SIG-M5 treated with dmso at 0.1 percent for 504 hours (cell line): ENCODE results near the gene NELL2.
"Not testable (repeated sequence)": the region's sequence is repeated elsewhere in the genome, so short reads cannot be mapped to it uniquely, and the experiment has no call there.

Source experiments
- DNase-seq: peaks from one replicate; lab custom pipeline; 2025; ENCODE audit not compliant: unreplicated experiment; lab: John Stamatoyannopoulos, UW

NELL2 gene

DNA sequence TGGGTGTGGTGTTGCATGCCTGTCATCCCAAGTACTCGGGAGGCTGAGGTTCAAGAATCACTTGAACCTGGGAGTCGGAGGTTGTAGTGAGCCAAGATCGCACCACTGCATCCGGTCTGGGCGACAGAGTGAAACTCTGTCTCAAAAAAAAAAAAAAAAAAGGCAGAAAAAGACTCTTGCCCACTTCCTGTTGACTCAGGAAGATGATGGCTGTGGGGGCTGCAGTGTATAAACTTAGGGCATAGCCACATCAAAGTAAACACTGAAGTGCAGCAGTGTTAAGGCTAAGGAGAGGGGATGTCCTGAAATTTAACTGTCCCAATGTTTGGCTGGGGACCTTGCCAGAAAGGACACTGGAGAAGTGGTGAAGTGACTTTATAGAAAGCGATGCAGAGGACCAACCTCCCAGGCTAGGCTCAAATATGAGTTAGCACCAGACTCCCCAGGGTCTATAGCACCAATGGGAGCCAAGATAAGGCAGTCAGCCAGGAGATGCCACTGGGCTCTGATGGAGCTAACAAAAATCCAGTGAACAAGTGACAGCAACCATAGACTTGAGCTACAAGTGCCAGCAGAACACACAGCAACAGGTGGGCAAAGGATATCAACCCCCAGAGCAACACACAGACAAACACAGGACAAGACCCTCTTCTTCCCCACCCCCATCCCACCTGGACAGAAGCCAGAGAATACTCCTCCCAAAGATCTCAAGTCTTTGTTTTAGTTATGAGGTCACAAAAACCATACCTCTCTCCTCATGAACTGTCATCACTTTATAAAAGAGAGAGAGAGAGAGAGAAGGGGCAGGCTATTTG lies 28.0 kb downstream of the NELL2 start:
- no peak for DNase-seq

DNA sequence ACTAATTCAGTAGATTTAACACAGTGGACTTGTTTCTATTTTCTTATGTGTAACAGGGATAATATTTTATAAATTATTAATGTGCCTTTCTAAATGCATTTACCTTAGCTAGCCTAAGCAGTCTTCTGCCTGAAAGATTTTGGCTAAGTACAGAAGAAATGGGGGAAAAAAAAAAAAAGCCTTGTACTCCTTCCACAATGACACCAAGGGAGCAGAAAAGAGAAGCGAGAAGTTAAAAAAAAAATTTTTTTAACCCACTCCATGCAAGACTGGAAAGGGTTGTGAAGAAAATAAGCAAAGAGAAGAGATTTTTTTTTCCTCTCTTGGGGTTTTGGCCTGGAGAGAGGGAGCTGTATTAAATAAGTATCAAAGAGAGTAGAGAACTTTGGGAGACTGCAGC lies 28.7 kb downstream of the NELL2 start:
- DNase-seq, result no peak

DNA sequence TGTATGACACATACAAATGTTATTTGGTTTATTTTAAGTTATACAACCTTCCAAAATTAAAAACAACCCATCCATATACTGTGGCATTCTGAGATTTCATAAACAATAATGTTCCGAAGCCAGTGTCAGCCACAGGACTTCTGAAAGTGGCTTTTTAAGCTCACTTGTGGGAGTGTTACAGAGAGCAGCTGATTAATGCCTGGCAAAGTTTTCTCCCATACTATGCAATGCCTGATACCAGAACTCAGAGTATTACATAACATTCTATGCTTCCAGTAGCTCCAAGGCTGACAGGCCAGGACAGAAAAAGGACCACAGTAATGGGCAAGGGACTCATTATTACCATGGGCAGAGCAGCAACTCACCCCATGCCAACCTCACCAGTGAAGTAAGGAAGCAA lies 29.3 kb downstream of the NELL2 start:
- no peak for DNase-seq

DNA sequence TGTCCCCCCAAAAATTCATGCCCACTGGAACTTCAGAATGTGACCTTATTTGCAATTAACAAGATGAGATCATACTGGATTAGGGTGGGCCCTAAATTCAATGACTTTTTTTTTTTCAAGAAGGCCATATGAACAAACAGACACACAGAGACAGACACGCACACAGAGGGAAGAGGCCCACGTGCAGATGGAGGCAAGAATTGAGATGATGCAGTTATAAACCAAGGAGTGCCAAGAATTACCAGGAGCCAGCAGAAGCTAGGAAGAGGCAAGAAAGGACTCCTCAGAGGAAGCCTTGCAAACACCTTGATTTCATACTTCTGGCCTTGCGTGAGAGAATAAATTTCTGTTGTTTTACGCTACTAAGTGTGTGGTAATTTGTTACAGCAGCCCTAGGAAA lies 33.4 kb downstream of the NELL2 start:
- no peak for DNase-seq

DNA sequence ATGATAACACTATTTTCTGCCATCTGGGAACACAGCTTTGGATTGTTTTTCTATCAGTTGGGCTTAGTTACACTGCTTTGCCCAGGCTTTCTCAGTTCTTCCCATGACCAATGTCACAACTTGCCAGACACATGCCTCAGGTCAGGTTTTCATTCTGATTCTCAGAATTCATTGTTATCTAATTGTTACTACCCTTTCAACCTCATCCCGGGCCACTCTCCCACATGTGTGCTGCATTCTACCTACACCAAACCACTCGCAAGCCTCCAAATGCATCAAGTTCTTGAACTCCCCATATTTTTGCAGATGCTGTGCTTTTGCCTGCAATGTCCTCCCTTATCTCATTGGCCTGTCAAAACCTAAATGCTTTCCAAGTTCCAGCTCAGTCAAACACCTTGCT lies 36.3 kb downstream of the NELL2 start:
- DNase-seq, result no peak

DNA sequence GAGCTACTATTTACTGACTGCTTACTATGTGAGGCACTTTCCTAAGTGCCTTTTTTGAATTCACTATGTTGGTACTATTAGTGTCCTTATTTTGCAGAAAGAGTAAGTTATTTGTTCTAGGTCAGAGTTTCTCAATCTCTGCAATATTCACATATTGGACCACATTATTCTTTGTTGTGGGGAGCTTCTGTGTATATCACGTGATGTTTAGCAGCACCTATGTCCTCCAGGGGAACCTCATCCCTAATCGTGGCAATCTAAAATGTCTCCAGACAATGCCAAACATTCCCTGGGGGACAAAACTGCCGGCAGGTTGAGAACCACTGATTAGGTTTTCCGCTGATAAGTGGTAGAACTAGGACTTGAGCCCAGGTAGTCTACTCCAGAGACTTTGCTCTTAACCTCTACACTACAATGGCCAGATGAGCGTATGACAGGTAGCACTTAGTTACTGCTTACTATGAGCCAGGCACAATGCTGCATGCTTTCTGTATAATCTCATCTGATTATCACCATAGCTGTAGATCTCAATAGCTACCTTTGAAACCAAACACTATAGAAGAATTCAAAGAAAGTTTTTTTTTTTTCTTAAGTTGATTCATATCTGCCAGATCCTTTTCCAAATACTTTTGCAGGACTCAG lies 38.9 kb downstream of the NELL2 start:
- DNase-seq, result no peak

DNA sequence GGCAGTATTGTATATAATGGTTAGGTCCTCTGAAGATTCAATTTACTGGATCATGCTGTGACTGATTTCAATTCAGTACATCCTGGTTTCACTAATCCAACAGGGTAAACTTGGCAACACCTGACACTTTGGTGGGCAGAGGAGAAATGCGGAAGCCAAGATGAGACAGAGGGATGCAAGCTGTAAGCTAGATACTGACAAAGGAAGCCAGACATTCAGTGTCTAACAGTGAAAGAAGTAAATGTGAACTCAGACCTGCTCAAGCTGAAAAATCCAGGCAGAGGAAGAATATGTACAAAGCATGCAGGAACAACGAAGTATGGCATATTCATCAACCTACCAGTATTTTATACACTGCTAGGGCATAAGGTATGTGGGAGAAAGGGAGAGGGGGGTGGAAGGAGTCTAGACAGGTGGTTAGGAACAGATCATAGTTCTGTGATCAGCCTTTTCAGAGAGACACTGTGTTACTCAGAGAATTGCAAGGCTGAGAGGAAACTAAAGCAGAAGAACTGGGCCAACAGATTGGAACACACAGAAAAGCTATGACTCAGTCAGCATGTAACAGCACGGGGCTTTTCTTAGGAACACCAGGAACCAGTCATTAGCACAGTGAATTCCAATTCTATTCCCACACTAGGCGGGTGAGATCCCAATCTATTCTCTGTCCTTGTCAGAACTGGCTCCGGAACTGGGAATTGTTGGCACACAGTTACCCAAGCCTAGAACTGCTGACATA lies 40.3 kb downstream of the NELL2 start:
- DNase-seq, result no peak

DNA sequence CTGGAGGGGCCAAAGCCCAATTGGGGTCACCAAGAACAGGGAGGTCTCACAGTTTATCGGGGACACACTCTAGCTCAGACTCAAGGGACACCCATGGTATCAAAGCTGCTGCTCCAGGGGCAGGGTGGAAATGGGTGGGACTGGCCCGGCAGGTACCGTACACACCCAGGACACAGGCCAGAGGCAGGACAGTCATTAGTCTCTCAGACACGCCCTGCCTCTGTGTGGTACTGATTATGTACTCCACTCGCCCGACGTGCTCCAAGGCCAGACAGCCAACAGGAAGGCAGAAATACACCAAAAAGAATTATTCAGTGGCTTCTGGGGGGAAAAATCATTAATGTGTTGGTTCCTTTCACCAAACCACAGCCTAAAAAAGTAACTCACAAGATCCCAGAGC lies 41.1 kb downstream of the NELL2 start:
- DNase-seq, result not testable (repeated sequence)

DNA sequence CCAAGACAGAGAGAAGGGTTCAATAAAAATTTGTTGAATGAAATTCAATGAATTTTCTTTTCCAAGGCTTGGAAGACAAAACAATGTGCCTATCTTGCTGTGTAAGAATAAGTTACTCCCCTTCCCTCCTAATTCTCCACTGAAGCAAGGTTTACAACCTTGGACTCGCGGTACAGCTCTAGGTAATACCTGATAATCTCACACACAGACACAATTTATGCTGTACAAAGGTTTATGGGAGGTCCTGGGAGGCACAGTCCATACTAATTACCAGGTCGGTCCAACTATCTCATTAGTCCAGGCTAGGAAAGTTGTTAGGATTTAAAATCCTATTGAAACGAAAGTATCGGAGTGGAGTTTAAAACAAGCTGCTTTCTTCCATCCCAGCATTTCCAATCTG lies 42.6 kb downstream of the NELL2 start:
- DNase-seq, result no peak

DNA sequence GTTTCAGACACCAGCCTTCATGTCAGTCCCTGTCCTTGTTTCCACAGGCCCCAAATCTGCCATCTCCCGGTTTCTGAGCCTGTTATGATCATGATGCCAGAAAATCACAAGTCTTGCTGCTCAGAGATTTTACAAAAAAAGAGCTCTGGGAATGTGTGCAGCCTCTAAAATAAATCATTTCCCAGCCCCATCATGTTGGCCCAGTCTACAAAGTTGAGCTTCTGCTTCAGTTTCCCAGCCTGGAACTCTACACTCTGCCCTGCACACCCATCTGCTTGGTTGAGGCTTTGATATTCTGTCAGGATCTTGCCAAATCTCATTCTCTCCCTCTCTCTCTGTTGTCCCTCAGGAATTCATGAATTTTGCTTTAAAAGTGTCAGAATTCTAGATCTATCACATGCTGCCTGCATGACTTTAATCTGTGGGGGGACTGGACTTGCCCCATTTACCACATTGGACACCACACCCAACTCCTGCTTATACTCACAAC lies 45.5 kb downstream of the NELL2 start:
- DNase-seq, result no peak

DNA sequence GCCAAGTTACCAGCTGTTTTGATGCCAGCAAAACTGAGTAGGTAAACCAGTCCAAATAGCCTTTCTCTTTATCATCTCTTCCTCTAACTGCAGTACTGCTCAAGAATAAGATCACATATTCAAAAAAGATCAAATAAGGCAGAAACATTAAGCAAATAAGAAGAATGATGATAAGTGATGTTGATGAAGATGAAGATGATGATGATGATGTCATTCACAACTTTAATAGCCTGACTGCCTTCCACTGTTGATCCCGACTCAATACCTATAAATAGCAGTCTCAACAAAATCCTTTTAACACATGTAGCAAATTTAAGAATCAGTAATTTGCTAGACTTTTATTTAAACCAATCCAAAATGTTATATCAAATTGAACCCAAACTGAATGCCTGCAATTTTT lies 47.1 kb downstream of the NELL2 start:
- DNase-seq, result no peak

DNA sequence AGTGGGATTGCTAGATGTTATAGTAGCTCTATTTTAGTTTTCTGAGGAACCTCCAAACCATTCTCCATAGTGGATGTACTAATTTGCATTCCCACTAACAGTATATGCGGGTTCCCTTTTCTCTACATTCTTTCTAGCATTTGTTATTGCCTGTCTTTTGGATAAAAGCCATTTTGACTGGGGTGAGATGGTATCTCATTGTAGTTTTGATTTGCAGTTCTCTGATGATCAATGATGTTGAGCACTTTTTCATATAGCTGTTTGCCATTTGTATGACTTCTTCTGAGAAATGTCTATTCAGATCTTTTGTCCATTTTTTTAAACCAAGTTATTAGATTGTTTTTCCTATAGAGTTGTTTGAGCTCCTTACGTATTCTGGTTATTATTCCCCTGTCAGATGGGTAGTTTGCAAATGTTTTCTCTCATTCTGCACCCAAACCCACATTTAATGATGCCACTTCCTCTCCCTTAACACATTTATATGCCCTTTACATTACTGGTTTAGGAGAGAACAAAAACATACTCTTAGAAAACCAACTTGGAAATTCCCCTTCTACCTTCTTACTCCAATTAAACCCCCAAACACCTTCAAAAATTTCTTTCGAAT lies 48.2 kb downstream of the NELL2 start:
- DNase-seq, result no peak

DNA sequence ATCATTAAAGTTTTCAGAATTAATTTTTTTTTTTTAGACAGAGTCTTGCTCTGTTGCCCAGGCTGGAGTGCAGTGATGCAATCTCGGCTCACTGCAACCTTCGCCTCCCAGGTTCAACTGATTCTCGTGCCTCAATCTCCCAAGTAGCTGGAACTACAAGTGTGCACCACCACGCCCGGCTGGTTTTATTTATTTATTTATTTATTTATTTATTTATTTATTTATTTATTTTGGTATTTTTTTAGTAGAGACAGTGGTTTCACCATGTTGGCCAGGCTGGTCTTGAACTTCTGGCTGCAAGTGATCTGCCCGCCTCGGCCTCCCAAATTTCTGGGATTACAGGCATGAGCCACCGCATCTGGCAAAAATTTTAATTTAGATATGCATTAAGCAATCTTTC lies 54.4 kb downstream of the NELL2 start:
- not testable (repeated sequence) for DNase-seq

DNA sequence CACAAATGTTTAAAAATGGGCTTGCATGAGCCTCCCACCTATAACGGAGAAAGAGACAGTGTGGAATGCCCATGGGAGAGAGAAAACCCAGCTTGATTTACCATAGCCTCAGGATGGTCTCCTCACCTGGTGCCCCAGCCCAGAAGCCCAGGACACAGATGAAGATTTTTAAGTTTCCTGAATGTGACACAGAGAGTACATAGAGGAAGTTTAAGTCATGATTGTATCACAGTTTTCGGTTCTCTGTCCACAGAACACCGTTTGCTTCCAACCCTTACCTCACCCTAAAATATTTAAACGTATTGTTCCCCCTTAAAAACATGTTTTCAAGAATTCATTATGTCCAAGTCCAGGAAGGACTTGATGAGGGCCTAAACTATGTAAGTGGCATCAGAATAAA lies 56.2 kb downstream of the NELL2 start:
- DNase-seq, result no peak

DNA sequence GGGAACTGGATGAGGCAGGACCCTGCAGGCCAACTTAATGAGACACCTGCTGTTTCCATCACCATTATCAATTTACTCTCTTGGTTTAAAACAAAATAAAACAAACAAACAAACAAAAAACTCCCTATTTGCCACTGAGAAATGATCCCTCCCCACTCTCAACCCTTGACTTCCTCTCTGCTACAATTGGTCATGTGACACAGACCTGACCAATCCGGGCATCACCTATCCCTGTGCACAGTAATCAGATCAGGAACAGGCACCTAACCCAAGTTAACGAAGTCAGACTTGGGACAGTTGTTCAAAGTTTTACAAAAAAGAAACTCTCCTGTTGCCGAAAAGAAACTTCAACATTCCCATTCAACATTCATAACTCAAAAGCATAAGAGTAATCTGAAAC lies 58.4 kb downstream of the NELL2 start:
- no peak for DNase-seq

DNA sequence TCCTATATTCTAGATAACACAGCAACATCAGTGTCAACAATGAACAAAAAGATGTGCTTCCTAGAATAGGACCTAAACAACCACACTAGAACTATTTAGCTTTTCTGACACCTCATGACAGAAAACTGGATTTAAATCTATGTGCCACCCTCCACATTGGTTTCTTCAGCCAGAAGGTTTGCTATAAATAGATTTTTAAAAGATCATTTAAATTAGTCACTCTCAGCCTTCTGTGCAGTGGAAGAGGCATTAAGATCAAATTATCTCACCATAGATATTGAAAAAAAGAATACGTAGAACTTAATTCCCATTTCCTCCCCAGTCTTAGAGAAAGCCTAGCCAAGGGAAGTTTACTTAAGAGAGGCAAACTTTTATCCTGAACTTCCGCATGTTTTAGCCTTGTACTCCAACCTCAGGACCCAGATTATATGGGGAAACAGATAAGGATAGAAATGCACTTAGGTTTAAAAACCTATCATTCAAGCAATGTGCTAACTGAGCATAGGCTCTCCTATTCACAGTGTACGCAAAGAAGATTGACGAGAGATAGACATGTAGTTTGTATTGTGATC lies 59.6 kb downstream of the NELL2 start:
- no peak for DNase-seq

DNA sequence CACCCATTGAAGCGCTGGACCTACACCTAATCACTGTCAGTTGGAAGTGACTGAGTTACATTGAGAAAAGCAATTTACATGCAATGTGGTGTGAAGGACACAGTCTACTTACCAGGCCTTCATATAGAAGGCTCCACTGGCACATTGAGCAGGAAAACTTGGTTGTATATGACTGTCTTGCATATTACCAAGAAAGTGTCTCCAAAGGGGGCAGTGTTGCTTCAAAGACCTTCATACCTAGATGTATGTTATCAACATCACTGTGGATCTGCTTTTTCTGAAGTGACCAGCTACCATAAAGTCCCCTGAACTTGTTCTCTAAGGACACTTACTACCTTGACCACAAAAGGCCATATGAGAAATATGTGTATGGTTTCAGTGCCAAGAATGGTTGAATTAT lies 64.1 kb downstream of the NELL2 start:
- DNase-seq, result peak; percentile 16

DNA sequence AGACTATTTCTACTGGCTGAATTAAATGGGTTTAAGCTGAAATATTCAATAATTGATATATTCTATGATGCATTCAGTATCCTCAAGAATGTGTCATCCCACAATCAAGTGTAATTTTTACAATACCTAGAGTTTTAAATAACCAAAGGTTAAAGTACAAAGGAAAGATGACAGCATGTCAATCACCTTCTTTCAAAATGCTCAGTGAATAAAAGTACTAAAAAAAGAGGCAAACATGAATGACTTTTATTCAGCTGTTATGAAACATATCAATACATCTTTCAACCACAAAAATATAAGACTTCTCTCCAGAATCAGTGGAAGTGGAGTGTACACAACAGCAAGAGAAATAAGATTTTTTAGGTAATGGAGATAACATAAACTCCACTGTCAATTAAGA lies 72.0 kb downstream of the NELL2 start:
- DNase-seq, result no peak

DNA sequence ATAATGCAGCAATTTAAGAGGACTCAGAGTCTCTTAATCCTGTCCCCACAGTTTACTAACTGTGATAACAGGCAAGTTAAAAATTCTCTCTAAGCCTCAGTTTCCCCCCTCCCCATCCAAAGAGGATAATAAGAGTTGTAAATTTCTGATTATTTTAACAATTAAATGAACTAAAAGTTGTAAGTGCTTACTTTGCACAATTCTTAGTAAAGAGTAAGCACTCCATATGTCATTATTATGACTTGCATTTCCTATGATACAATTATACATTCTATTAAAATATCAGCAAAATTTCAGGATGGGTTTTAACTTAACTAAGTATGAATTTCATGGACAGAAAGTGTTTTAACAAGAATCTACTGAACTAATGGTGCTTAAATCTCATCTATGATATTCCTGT lies 80.1 kb downstream of the NELL2 start:
- no peak for DNase-seq

DNA sequence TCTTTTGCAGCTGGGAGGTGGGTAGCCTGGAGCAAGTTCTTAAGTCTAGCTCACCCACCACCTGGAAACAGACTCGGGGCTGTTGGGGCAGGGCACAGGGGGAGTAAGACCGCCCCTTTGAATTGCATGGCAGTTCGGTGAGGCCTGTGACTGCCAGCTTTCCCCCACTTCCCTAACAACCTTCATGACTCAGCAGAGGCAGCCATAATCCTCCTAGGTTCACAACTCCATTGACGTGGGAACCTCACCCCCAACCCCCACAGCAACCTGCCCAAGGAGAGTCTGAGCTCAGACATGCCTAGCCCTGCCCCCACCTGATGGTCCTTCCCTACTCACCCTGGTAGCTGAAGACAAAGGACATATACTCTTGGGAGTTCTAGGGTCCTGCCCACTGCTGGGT lies 87.4 kb downstream of the NELL2 start:
- no peak for DNase-seq

DNA sequence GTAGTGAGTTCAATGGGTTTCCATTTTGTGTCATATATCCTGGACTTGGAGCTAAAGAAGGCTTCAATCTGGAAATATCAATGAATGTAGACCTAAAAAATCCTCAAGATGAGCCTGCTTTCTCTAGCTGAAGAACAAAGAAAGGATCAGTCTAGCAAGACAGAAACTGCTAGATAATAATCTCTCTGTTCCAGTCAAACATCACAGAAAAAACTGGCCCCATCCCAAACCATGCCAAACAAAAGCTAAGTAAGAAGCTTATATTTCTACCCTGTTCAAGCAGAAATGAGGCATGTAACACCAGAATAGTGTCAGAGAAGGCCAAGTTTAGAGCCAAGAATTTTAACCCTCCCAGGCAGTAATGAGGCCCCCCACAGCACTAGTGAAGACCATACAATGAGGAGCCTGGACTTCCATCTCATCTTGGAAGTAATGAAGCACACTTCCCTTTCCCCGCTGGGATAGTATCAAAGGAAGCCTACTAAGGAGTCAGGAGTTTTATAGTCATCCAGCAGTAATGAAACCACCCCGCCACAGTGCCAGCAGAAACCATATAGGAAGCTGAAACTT lies 95.8 kb downstream of the NELL2 start:
- no peak for DNase-seq
